Right ventricle myocardium inferior (tissue), 1 donor: ENCODE measurements around the gene HBM. TPM values are rescaled to one million over a fixed set of nuclear protein-coding genes. Genes with fewer than 3 reads are reported as not detected.
"Not testable (repeated sequence)": the region's sequence is repeated elsewhere in the genome, so short reads cannot be mapped to it uniquely, and the experiment has no call there.

Source experiments
- ATAC-seq: fragments of 200-7000 bp; cut with Tn5 transposase; one replicate; pipeline ENCODE4 v1.9.1; 2020; ENCODE audit warnings: mild to moderate bottlenecking, moderate library complexity
- DNase-seq: peaks from one replicate; pipeline ENCODE4 v3.0.0; 2021; ENCODE audit errors: missing footprints
- intact Hi-C: fragments of 100-400 bp; cut with DNase I; formaldehyde crosslinking; loops from one replicate; pipeline ENCODE4 v1.11.0; 2022
- total RNA-seq: library from RNA; stranded (reverse); fragmentation: NEBNext Ultra II Directional; extraction: Animal tissue kit (Norgen Biotek cat#: 25700); gene quantifications from one replicate; pipeline ENCODE4 v1.2.1, GENCODE V29; 2021
- donor health status: DM: no; HTN: yes; CAD: no; lungs with severe emphysema.

HBM gene
- total RNA-seq, 1 donor from 2014 or later: not detected

DNA sequence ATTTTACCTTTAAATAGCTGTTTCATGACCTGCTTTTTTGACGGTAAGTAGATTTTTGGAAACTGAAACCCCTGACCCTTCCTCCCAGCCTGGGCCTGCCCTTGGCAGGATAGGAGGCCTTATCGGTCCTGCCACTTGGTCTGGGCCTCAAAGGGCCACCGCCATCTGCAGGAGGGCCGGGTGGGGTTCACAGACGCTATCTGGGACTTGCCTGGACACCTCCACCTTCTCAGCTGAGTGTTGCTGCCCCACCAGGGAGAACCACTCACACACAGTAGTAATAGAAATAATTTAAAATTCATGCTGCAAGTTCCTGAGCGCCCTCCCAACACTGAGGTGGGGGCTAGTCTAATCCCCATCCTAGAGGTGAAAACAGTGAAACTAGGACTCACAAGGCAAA lies 22.7 kb upstream of the HBM start:
- intact Hi-C loops: no loop called here
- DNase-seq: no peak
- ATAC-seq: no peak

DNA sequence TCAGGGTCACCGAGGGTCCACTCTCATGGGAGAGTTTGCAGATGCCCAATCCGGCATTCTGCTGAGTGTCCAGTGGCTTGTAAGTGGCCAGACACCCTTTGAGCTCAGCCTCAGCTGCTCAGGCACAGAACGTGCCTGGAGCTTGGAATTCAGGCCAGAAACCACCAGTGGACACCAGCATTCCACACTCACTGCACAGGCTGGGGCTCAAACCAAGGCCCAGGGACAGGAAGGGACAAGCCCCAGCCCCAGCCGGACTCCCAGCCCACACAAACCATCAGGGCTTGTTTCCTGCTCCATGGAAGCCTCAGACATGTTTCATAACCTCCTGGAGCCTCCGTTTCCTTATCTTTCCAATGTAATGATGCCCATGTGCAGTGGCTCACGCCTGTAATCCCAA lies 22.3 kb upstream of the HBM start:
- DNase-seq (no peak), ATAC-seq (no peak)
- intact Hi-C loops: no loop called here

DNA sequence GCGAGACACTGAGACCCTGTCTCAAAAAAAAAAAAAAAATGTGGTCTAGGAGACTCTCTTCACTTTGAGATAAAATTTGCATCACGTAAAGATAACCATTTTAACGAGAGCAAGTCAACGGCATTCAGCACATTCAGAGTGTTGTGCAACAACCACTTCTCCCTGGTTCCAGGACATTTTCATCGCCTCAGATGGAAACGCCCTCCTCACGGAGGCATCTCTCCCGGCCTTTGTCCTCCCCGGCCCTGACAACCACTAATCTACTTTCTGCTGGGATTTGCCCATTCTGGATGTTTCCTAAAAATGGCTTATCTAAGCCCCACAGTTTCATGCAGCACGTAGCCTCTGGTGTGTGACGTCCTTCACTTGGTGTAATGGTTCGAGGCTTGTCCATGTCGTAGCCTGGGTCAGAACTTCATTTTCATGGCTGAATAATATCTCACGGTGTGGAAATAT lies 21.0 kb upstream of the HBM start:
- intact Hi-C loops: no loop called here
- DNase-seq: no peak
- ATAC-seq: no peak

DNA sequence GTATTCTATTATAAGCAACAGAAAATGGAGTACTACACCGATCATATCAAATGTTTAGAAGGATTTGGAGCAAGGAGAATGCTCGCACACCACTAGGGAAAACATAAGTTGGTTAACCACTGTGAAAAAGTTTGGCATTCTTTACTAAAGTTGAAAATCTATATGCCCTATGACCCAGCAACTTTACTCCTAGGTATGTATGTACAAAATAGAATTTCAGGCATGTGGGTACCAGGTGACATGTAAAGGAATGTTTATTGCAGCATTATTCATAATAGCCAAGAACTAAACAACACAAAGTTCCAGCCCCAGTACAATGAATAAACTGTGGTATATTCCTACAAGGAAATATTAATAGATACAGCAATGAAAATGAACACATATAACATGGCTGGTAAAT lies 19.1 kb upstream of the HBM start:
- DNase-seq (no peak), ATAC-seq (no peak)
- intact Hi-C loops: no loop called here

DNA sequence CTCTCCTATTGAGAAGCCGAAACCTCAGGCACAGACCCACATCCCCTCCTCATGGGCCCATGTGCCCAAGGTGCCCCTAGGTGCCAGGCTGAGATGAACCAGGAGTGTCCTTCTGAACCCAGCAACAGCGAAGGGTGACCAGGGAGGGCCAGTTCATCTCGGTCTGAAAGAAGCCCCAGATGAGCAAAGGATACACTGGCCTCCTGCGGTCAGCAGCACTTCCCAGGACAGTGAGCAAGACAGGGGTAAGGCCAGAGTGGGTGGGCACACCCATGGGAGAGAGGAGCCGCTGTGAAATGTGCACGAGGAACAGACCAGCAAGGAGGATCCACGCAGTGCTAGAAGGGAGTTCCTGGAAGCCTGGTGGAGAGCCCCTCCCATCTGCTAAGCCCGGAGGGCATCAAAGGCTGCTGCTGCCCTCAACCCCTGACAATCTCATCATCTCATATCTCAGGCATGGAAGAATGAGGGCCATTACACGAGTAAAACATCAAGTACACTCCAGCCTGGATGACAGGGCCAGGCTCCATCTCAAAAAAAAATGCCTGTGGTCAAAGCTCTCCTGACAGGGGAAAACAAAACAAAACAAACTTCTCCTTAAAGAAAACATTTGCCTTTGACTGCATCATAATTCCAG lies 16.6 kb upstream of the HBM start:
- ATAC-seq: no peak
- intact Hi-C loops: no loop called here
- DNase-seq: no peak

DNA sequence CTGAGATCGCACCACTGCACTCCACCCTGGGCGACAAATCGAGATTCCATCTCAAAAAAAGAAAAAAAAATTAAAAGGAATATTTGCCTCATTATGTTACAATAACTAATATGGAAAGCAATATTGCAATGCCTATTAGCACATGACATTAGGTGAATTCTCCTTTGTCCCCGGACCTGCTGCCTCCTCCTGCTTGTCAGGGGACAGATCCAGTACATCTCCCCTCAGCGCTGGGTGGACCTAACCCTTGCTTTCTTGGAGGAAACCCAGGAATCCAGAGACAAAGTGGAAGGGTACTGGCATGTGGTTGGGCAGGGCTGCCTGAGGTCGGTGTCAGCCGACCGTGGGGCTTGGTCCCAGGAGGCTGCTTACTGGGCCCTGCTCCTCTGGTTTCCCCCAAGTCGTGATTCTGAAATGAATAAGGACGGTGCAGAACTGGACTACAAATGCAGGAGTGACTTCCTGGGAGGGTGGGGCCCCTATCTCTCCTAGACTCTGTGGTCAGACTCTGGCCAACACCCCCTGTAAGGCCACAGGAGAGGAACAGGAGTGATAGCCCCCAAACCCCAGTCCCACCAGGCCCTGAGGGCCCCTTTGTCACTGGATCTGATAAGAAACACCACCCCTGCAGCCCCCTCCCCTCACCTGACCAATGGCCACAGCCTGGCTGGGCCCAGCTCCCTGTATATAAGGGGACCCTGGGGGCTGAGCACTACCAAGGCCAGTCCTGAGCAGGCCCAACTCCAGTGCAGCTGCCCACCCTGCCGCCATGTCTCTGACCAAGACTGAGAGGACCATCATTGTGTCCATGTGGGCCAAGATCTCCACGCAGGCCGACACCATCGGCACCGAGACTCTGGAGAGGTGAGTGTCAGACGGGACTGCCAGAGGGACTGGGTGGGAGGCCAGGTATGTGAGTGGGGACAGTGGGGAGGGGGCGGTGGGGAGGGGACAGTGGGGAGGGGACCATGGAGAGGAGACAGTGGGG lies 13.3 kb upstream of the HBM start, which contains the start of gene HBZ:
HBZ (plus strand) TSS at position 504 of the 988 bp plus-strand sequence; CDS start at position 770, 266 bp downstream.
- DNase-seq (no peak), ATAC-seq (peak; percentile 8)
- intact Hi-C loops: no loop called here

DNA sequence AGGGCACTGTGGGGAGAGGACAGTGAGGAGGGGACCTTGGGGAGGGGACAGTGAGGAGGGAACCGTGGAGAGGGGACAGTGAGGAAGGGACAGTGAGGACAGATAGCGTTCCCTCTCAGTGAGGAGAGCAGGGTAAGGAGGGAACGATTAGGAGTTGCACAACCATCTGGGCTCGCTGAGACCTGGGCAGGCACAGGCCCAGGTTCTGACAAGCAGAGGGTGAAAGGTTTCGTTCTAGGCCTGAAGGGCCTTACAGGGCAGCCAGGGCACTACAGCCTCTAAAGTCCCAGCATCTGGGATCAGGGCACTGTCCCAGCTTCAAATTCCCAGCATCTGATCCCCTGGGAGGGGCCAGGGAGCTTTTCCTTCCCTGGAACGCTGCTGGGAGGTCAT lies 12.7 kb upstream of the HBM start:
- peak; percentile 47 for ATAC-seq
- DNase-seq, intact Hi-C loops: not testable (repeated sequence)

DNA sequence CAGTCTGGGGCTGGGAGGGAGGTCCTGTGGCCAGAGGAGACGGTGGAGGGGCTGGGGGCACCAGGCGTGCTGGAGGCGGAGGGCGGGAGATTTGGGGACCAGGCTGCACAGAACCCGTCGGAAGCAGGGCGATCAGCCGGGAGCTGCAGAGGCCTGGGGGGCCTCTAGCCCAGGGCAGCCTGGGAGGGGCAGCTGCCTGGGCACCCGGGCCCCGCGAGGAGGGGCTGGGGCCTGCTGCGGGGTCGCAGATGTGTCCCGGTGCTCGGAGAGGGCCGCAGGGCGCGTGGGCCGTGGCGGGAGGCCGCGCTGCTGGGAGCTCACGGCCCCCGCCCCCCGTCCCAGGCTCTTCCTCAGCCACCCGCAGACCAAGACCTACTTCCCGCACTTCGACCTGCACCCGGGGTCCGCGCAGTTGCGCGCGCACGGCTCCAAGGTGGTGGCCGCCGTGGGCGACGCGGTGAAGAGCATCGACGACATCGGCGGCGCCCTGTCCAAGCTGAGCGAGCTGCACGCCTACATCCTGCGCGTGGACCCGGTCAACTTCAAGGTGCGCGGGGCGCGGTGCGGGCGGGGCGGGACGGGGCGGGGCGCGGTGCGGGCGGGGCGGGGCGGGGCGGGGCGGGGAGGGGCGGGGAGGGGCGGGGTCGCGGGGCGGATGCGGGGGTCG lies 12.1 kb upstream of the HBM start:
- not testable (repeated sequence) for ATAC-seq

DNA sequence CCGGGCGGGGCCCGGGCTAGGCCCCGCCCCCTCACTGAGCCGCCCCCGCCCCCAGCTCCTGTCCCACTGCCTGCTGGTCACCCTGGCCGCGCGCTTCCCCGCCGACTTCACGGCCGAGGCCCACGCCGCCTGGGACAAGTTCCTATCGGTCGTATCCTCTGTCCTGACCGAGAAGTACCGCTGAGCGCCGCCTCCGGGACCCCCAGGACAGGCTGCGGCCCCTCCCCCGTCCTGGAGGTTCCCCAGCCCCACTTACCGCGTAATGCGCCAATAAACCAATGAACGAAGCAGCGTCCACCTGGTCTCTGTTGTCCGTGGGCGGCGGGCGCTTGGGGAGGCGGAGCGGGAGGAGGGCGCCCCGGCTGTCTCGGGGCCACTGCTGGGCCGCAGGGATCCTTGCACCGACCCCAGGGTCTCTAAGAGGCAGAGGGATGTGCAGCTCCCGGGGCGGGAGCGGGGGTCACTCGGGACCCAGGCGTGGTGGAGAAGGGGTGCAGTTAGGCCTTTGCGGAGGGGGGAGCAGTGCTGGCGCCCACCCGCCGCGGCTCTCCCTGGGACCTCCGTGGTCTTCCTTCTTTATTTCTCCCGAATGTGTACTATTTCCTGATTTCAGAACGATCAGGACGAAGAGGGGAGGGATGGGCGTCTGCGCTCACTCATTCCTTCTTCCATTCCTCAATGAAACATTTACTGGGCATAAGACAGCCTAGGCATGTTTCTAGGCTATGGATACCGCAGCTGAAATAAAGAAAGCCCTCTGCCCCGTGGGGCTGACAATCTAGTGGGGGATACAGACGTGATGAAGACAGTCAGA lies 11.4 kb upstream of the HBM start:
- DNase-seq: no peak
- intact Hi-C loops: no loop called here
- ATAC-seq: peak; percentile 41

More for the DNA sequence above, 12.1 kb upstream of the HBM start:
- DNase-seq, intact Hi-C loops: not testable (repeated sequence)

DNA sequence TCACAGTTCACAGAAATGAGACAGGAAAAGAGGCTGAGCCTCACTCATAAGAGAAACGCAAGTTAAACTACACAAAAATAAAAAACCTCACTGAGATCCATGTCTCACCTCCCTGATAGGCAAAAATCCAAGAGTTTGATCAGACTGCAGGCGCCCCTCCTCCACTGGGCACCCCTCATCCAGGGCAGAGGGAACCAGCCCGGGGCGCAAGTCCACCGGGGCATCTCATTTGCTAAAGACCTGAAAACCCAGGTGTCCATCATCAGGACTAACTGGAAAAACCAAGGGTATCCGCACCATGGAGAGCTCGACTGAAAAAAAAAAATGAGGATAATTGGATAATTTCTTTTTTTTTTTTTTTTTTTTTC lies 10.8 kb upstream of the HBM start:
- ATAC-seq (no peak), DNase-seq (no peak)
- intact Hi-C loops: no loop called here

DNA sequence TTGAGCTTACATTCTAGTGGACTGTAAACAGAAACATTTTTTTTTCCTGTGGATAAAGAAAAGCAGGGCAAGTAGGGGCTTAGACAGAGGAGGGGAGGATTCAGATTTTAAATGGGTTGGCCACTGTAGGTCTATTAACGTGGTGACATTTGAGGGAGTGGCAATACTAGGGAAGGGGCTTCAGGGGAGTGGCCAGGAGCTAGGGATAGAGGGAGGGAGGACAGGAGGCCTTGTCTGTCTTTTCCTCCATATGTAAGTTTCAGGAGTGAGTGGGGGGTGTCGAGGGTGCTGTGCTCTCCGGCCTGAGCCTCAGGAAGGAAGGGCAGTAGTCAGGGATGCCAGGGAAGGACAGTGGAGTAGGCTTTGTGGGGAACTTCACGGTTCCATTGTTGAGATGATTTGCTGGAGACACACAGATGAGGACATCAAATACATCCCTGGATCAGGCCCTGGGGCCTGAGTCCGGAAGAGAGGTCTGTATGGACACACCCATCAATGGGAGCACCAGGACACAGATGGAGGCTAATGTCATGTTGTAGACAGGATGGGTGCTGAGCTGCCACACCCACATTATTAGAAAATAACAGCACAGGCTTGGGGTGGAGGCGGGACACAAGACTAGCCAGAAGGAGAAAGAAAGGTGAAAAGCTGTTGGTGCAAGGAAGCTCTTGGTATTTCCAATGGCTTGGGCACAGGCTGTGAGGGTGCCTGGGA lies 6.5 kb upstream of the HBM start:
- intact Hi-C loops: no loop called here
- no peak for DNase-seq
- ATAC-seq: no peak

DNA sequence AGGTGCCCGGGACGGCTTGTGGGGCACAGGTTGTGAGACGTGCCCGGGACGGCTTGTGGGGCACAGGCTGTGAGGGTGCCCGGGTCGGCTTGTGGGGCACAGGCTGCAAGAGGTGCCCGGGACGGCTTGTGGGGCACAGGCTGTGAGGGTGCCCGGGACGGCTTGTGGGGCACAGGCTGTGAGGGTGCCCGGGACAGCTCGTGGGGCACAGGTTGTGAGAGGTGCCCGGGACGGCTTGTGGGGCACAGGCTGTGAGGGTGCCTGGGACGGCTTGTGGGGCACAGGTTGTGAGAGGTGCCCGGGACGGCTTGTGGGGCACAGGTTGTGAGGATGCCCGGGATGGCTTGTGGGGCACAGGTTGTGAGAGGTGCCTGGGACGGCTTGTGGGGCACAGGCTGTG lies 5.5 kb upstream of the HBM start:
- ATAC-seq: not testable (repeated sequence)

DNA sequence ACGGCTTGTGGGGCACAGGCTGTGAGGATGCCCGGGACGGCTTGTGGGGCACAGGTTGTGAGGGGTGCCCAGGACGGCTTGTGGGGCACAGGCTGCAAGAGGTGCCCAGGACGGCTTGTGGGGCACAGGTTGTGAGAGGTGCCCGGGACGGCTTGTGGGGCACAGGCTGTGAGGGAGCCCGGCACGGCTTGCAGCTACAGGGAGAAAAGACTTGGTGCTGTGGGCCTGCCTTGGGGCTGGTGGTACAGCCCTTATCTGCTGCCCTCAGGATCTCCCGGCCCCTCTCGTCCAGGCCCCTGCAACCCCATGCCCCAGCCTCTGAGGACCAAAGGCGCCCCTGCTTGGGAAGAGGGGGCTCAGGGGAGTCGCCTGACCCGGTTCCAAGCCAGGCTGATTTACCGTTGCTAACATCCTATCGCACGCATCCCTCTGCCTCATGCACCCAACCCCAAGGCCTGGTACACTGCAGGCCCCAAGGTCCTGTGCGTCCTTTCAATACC lies 5.0 kb upstream of the HBM start:
- DNase-seq: no peak
- ATAC-seq: no peak
- intact Hi-C loops: no loop called here

More for the DNA sequence above, 5.5 kb upstream of the HBM start:
- intact Hi-C loops, DNase-seq: not testable (repeated sequence)

DNA sequence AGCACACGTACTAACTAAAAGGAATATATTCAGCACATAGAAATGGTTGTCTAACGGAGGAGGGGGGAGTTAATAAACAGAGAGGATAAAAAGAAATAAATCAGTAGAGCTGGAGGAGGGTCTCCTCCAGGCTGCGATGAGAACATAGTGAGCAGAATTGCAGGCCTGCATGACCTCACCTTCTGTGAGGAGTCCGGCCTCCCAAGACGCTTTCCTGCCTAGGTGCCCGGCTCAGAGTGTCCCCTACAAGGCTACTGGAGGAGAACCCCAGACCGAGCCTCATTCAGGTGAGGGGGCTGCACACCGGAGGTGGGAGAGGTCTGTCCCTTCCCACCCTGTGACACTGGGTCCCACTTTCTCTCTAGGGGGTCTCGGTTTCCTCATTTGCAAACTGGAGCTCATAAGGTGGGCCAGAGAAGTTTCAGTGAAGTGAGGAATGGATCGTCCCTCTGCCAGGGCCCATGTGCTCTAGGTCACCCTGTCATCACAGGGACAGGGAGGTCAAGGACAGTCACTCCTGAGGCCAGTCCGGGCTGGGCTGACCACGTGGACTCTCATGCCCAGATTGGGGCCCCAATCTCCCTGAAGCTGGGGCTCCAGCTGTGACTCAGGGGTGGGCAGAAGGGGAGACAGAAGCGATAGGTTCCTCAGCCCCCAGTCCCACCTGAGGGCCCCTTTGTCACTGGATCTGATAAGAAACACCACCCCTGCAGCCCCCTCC lies 3.3 kb upstream of the HBM start:
- intact Hi-C loops: no loop called here
- ATAC-seq: no peak
- DNase-seq: no peak

DNA sequence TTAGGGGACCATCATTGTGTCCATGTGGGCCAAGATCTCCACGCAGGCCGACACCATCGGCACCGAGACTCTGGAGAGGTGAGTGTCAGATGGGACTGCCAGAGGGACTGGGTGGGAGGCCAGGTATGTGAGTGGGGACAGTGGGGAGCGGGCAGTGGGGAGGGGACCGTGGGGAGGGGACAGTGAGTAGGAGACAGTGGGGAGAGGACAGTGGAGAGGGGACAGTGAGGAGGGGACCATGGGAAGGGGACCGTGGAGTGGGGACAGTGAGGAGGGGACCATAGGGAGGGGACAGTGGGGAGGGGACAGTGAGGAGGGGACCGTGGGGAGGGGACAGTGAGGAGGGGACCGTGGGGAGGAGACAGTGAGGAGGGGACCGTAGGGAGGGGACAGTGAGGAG lies 2.6 kb upstream of the HBM start:
- DNase-seq, ATAC-seq, intact Hi-C loops: not testable (repeated sequence)

DNA sequence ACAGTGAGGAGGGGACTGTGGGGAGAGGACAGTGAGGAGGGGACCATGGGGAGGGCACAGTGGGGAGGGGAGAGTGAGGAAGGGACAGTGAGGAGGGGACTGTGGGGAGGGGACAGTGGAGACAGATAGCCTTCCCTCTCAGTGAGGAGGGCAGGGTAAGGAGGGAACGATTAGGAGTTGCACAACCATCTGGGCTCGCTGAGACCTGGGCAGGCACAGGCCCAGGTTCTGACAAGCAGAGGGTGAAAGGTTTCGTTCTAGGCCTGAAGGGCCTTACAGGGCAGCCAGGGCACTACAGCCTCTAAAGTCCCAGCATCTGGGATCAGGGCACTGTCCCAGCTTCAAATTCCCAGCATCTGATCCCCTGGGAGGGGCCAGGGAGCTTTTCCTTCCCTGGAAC lies 2.1 kb upstream of the HBM start:
- DNase-seq, intact Hi-C loops: not testable (repeated sequence)
- peak; percentile 63 for ATAC-seq
